Calu3 (cell line): ENCODE measurements around the gene TIMP2. TPM values are rescaled to one million over a fixed set of nuclear protein-coding genes. Genes with fewer than 3 reads are reported as not detected.
A peak's percentile ranks its signal among the peaks of the same experiment; 100 is the strongest.

ENCODE experiments used
- BruUV-seq: library from RNA; stranded (reverse); fragments of 400-500 nt; replicated peaks from 2 replicates; lab custom pipeline; 2021; lab: Mats Ljungman, UMichigan
- CTCF ChIA-PET: fragments of 300-600 bp; sonication (Branson Sonifier 250); formaldehyde crosslinking; loops from one replicate; lab custom pipeline; 2022; ENCODE audit warnings: antibody characterized with exemption; lab: Charles Lee
- DNase-seq: peaks from one replicate; pipeline ENCODE4 v3.0.0; 2022
- H3K27ac Mint-ChIP-seq: one replicate; pipeline ENCODE4 v1.8.0; 2022; ENCODE audit warnings: mixed read lengths; ENCODE audit not compliant: unreplicated experiment
- H3K27me3 Mint-ChIP-seq: one replicate; pipeline ENCODE4 v1.8.0; 2022; ENCODE audit warnings: mixed read lengths; ENCODE audit not compliant: unreplicated experiment
- H3K36me3 Mint-ChIP-seq: one replicate; pipeline ENCODE4 v1.8.0; 2022; ENCODE audit warnings: mild to moderate bottlenecking, moderate library complexity, mixed read lengths; ENCODE audit not compliant: insufficient read depth, unreplicated experiment
- H3K4me1 Mint-ChIP-seq: one replicate; pipeline ENCODE4 v1.8.0; 2022; ENCODE audit warnings: mild to moderate bottlenecking, low read depth, mixed read lengths; ENCODE audit not compliant: unreplicated experiment
- H3K4me3 Mint-ChIP-seq: one replicate; pipeline ENCODE4 v1.8.0; 2022; ENCODE audit warnings: mild to moderate bottlenecking, low read depth, moderate library complexity, mixed read lengths; ENCODE audit not compliant: unreplicated experiment
- H3K9me3 Mint-ChIP-seq: one replicate; pipeline ENCODE4 v1.8.0; 2022; ENCODE audit warnings: low read depth, mixed read lengths; ENCODE audit not compliant: unreplicated experiment
- CTCF ChIP-seq: fragments of 200-600 bp; IDR thresholded peaks from one replicate; pipeline ENCODE4 v1.8.0; 2022; ENCODE audit warnings: antibody characterized with exemption; ENCODE audit not compliant: unreplicated experiment
- intact Hi-C: fragments of 100-400 bp; cut with micrococcal nuclease; formaldehyde crosslinking; loops from one replicate; pipeline ENCODE4 v1.10.0; 2022; ENCODE audit not compliant: unreplicated experiment
- total RNA-seq: library from RNA; stranded (reverse); gene quantifications from 2 replicates; pipeline ENCODE4 v1.2.3, GENCODE V29; 2022

The TIMP2 gene
- total RNA-seq, 1 experiment from 2014 or later, result 246 TPM

GRCh38 chr17:78838574-78839005 is 86.6 kb downstream of the TIMP2 start:
- Mint-ChIP-seq H3K4me3 (peak overlapping the region; percentile 89), H3K36me3 (peaks cover 59% of the 10 kb centered on the region), H3K4me1 (peaks cover 21% of the 10 kb centered on the region), H3K27me3 (no peaks in the 10 kb centered on the region), H3K27ac (peak overlapping the region; percentile 92), H3K9me3 (no peaks in the 10 kb centered on the region)
- no TSS peak for BruUV-seq
- intact Hi-C loops, result no loop called here
- TF ChIP-seq CTCF, result no peak
- no peak for DNase-seq
- CTCF ChIA-PET, result no interaction called here

- CTCF ChIA-PET, result no interaction called here
- Mint-ChIP-seq H3K9me3 (no peaks in the 10 kb centered on the region), H3K27ac (no peak overlapping the region), H3K36me3 (peaks cover 70% of the 10 kb centered on the region), H3K27me3 (no peaks in the 10 kb centered on the region), H3K4me3 (no peak overlapping the region), H3K4me1 (peaks cover 21% of the 10 kb centered on the region)
- no TSS peak for BruUV-seq
- no peak for TF ChIP-seq CTCF
- intact Hi-C loops, result no loop called here
- DNase-seq, result no peak
Measured at GRCh38 chr17:78836420-78837021, 88.7 kb downstream of the TIMP2 start.

- H3K36me3 Mint-ChIP-seq, result peaks cover 67% of the 10 kb centered on the region
- TF ChIP-seq CTCF, result no peak
- no peak for DNase-seq
- H3K27me3 Mint-ChIP-seq, result no peaks in the 10 kb centered on the region
- no peak overlapping the region for H3K4me3 Mint-ChIP-seq
- BruUV-seq, result no TSS peak
- peaks cover 21% of the 10 kb centered on the region for H3K4me1 Mint-ChIP-seq
- H3K27ac Mint-ChIP-seq, result no peak overlapping the region
- CTCF ChIA-PET, result no interaction called here
- intact Hi-C loops, result no loop called here
- no peaks in the 10 kb centered on the region for H3K9me3 Mint-ChIP-seq
Measured at GRCh38 chr17:78834571-78834970, 90.6 kb downstream of the TIMP2 start.

GRCh38 chr17:78832541-78832810 is 92.7 kb downstream of the TIMP2 start:
- TF ChIP-seq CTCF, result no peak
- peaks cover 63% of the 10 kb centered on the region for H3K36me3 Mint-ChIP-seq
- no peaks in the 10 kb centered on the region for H3K27me3 Mint-ChIP-seq

More at GRCh38 chr17:78832541-78832810, 92.7 kb downstream of the TIMP2 start:
- CTCF ChIA-PET, result no interaction called here
- DNase-seq, result no peak
- no peak overlapping the region for H3K4me3 Mint-ChIP-seq
- no peaks in the 10 kb centered on the region for H3K9me3 Mint-ChIP-seq
- H3K27ac Mint-ChIP-seq, result no peak overlapping the region
- H3K4me1 Mint-ChIP-seq, result peaks cover 4% of the 10 kb centered on the region
- intact Hi-C loops, result no loop called here
- no TSS peak for BruUV-seq
